GM19025 (cell line): ENCODE data around the gene ATP6AP2.
A peak's percentile ranks its signal among the peaks of the same experiment; 100 is the strongest.
"Not testable (repeated sequence)": the region's sequence is repeated elsewhere in the genome, so short reads cannot be mapped to it uniquely, and the experiment has no call there.

Experiments used
- ATAC-seq: cut with Tn5 transposase; IDR thresholded peaks from one replicate; pipeline ENCODE4 v1.9.1; 2021; ENCODE audit warnings: mild to moderate bottlenecking, low read depth, moderate library complexity; ENCODE audit not compliant: unreplicated experiment

ATP6AP2 gene

DNA sequence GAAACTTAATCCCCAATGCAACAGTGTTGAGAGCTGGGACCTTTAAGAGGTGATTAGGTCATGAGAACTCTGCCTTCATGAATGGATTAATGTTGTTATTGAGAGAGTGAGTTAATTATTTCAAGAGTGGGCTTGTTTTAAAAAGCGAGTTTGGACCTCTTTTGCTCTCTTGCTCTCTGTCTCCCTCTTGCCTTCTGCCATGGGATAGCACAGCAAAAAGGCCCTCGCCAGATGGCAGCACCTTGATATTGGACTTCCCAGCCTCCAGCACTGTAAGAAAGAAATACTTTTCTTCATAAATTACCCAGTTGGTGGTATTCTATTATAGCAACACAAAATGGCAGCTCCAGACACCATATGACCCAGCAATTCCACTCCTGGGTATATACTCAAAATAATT is 7.0 kb upstream of the ATP6AP2 start:
- ATAC-seq, result no peak

DNA sequence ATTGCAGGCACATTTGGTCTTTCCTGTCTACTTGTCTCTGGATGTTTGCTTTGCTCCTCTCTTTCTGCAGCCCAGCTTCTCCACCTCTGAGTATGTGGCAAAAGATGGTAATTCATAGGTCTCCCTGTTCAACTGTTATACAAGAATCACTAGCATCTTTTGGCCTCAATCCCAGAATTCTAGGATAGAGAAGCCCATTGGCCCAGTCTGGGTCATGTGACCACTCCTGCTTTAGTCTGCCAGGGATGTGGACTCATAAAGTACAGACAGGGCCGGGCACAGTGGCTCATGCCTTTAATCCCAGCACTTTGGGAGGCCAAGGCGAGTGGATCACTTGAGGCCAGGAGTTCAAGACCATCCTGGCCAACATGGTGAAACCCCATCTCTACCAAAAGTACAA is 5.4 kb upstream of the ATP6AP2 start:
- not testable (repeated sequence) for ATAC-seq

DNA sequence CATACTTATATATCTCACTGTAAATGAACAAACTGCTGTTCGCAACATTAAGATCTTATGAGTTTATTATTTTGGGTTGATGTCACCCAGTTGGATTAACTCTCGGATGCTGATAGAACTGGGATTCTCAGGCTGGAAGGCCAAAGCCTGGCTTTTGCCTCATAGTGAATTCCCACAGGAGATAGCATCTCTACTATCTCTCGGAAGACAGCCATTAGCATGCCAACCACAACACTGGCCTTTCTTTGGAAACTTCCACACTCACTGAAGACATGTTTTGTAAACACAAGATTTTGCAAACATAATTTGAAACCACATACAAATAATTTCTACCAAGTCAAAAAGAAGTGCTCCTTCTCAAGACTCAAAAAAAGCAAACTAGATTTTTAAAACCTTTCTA is 4.5 kb upstream of the ATP6AP2 start:
- no peak for ATAC-seq

DNA sequence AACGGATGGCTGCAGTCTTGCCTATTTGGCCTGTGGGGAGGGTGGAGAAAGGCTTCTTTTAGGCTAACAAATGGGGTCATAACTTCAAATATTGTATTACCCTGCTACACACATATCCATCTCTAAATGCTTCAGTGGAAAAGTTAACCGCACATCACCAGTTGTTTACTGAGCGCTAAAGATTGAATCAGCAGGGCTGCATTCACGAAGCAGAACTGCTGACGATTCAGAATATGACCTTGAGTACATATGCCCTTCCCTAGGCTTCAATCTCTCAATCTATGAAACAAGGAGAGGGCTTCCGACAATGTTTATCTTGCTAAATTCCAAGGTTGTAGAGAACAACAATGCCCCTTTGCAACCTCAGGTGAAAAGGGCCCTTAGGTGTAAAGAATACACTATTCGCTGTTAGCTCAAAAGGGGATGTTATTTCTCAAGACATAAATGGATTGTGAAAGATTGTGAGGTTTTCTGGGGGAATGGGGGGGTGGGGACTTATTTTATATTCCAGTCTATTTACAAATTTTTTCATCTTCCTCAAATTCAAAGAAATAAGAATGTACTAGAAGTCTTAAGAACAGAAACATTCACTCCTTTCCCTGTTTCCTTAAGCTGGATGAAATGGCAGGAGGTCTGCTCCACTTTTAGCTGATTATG is 2.6 kb upstream of the ATP6AP2 start:
- no peak for ATAC-seq

DNA sequence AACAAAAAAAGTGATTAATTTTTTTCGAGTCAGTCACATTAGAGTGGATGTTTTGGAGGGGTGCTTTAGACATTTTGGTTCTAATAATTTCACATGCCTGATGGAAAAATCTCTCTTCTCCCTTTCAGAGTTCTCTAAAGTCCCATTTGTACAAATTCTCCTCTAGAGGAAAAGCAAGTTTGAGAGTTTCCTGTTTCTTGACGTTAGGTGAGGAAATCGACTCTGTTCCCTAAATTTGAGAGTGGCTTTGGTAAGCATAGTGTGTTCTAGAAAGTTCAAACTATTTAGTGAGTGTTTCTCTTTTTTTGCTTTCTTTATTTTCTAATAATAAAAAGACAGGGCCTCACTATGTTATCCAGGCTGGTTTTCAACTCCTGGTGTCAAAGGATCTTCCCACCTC is 1.6 kb upstream of the ATP6AP2 start:
- ATAC-seq, result no peak

DNA sequence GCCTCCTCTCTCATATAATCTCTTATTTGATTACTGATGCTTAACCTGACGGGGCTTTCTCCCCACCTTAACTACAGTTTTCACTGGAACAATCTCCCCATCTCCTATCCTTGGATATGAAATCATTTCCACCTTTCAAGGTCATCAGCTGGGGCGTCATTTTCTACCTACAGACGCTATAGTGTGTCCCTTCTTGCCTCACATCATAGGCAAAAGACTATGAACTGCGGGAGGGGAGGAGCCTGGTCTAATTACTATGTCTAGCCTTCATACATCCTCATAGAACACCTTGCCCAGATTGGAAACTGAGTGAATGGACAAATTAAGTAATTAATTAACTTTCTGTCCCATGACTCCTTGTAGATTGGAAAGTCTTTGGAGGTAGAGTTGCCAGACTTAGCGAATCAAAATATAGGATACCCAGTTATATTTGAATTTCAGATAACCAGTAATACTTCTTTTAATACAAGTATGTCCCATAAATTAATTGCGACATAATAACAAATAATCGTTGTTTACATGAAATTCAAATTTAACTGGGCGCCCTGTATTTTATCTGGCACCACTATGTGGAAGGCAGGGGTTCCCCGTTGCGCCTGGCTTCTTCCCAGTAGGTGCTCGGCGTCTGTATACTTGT is 752 bp upstream of the ATP6AP2 start:
- peak; percentile 34 for ATAC-seq

DNA sequence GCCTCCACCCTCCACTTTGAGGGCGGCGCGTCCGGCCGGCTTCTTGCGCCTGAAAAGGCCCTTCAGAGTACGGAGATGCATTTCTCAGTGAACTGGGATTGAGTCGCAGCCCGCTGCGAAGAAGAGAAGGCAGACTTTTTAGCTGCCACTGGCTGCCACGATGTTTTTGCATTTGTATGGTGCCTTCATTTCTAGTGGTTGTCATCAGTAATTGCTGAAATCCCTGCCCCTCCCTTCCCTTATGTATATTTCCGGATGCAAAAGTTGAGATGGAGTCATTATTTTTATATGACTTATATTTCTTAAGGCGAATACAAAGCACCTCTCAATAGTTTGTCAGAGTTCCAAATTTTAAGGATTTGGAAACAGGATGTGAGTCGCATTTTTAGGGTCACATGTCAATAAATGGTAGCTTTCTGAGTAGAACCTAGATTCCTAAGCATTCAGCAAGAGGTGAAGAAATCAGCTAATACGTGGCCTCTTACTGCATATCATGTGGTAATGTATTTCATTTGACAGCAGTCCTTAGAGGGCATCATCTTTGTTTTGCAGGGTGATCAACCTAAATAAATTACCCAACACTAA is 658 bp downstream of the ATP6AP2 start:
- ATAC-seq, result no peak

DNA sequence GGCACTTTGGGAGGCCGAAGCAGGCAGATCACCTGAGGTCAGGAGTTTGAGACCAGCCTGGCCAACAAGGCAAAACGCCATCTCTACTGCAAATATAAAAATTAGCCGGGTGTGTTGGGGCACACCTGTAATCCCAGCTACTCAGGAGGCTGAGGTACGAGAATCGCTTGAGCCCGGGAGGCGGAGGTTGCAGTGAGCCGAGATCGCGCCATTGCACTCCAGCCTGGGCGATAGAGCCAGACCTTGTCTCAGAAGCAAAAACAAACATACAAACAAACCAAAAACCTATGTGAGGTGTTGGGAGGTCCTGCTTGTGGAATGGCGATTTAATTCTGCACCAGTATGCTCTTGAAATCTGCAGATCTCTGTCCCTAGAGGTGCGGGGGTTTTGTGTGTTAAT is 1.4 kb downstream of the ATP6AP2 start:
- ATAC-seq, result not testable (repeated sequence)

DNA sequence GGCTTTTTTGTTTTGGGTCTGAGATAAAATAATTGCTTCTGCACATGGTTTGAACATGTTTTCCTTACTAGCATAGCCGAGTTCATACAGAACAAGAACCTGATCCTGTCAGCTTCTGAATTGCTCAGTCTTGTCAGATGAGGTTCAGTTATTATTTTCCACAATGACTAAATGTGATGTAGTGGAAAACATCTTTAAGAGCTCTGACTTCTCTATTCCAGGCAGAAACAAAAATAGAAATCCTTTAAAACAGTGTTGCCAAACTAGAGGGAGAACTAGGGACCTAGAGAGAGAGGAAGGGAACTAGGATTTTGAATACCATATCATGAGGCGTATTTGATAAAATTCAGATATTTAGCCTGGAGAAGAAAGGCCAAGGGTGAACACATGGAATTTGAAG is 2.0 kb downstream of the ATP6AP2 start:
- no peak for ATAC-seq

DNA sequence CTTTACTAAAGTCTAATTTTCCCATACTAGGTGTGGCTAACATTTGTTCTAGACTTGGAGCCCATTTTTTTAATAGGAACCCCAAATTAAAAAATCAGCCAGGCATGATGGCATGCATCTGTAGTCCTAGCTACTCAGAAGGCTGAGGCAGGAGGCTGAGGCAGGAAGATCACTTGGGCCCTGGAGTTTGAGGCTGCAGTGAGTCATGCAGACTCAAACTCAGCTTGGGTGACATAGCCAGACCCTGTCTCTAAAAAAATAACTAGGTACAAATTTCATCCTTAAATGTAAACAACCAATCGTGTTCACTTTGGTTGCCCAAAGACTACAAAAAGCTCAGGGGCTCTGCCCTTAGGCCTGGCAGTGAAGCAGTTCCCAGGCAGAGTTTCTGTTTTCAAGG is 6.9 kb downstream of the ATP6AP2 start:
- ATAC-seq, result not testable (repeated sequence)

DNA sequence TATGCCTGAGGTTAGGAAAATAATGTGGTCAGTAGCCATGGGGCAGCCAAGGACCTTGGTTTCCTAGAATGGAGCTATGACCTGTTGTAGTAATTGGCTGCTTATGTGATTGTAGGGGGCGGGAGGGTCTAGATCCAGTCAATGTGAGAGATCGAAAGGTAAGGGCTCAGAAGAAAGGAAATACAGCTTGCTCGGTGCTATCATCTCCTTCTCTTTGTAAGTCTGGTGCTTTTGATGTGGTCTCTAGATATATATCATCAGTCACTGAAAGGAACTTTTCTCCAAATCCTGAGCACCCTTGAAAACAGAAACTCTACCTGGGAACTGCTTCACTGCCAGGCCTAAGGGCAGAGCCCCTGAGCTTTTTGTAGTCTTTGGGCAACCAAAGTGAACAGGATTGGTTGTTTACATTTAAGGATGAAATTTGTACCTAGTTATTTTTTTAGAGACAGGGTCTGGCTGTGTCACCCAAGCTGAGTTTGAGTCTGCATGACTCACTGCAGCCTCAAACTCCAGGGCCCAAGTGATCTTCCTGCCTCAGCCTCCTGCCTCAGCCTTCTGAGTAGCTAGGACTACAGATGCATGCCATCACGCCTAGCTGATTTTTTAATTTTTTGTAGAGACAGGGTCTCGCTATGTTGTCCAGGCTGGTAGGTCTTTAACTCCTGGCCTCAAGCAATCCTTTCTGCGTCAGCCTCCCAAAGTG is 9.0 kb downstream of the ATP6AP2 start:
- ATAC-seq, result not testable (repeated sequence)

DNA sequence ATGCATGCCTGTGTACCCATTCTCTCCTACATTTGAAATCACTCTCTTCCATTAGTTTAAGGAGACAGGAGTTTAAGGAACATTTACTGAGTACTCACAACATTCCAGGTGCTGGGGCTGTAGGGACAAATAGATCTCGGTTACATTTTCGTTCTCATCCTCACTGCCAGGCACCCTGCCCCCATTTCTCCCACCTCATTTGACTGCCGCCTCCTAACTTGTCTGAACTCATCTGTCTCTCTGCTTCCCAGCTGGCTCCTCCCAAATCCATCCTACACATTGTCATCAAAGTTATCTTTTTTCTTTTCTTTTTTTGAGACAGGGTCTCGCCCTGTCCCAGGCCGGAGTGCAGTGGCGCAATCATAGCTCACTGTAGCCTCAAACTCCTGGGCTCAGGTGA is 22.7 kb downstream of the ATP6AP2 start:
- no peak for ATAC-seq

DNA sequence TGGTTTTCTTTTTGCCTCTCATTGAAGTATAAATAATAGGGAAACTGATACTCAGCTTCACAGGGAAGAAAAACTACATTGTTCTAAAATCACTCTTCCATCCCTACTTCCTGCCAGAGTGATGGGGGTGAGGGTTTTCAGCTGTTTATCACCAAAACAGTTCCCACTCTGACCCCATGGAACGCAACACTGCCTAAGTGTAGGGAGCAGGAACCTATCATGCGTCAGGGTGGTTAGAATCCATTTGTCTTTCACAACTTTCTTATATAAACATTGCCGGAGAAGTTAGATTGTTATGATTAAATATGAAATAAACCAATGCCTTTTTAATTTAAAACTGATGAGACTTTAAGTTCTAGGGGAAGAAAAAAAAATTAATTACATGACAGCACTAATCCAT is 26.6 kb downstream of the ATP6AP2 start:
- ATAC-seq, result no peak

DNA sequence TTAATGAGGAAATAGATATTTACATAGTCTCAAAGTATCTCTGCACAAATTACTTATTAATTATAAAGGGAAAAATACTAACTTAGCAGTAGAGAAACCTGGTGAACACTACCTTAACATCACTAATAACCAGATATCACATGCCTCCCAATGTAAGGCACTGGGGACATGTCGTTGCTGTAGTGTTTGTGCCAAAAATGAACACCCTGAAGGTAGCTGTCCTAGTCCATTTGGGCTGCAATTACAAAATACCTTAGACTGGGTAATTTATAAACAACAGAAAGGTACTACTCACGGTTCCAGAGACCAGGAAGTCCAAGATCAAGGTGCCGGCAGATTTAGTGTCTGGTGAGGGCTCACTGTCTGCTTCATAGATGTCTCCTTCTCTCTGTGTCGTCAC is 31.7 kb downstream of the ATP6AP2 start:
- ATAC-seq, result no peak

DNA sequence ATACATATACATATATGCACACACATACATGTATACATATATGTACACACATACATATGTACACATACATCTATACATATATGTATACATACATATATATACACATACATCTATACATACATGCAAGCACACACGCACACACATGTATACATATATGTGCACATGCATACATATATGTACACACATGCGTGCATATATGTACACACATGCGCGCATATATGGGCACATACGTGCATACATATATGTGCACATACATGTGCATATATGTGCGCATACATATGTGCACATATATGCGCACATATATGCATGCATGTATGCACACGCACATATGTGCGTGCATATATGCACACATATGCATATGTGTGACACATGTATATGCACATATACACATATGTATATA is 35.2 kb downstream of the ATP6AP2 start:
- ATAC-seq, result no peak

DNA sequence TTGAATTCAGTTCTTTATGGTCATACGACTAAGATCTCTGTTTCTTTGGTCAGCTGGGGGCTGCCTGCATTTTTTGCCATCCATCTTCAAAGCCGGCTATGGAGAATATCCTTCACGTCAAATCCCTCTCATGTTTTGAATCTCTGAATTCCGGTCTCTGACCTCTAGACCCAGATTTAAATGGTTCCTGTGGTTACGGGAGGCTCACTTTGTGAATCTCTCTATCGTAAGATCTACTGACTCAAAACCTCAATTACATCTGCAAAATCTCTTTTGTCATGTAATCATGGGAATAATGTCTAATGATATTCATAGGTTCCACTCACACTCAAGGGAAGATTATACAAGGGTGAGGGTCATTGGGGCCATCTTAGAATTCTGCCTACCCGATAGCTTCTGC is 36.8 kb downstream of the ATP6AP2 start:
- ATAC-seq, result no peak

DNA sequence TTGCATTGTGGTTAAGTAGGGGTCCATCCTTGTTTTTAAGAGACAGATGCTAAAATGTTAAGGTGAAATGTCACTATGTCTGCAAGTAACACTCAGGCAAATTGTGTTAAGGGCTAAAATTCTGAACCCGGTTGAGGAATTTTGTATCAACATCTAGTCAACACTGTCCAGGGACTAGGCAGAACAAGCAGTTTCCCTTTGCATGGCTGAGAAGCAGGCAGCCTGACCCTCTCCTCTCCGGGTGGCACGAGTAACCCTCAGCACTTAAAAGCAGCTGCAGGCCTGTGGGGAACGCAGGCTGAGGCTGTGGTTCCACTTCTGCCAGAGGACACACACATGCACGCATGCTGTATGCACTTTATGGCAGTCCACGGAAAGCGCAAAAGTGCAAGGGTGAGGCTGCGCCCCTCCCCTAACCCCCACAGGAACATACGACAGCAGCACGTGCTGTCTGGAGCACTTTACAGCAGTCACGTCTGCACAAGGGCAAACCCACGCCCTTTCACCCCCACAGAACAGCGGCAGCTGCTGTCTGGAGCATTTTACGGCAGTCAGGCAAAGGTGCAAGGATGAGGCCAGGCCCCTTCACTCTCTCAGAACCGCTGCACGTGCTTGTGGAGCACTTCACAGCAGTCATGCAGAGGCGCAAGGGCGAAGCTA is 41.8 kb downstream of the ATP6AP2 start:
- no peak for ATAC-seq

DNA sequence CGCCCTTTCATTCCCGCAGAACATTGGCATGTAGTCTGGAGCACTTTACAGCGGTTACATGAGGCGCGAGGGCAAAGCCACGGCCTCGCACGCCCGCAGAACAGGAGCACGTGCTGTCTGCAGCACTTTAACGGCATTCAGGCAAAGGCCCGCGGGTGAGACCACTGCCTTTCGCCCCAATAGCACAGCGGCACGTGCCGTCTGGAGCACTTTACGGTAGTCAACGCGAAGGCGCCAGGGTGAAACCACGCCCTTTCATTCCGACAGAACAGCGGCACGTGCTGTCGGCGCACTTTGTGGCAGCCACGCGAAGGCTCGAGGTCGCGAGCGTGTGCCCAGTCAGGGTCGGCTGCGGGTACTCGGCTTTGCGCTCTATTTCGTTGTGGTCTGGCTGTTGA is 42.4 kb downstream of the ATP6AP2 start, which contains the start of gene MPC1L:
Gene MPC1L, plus strand, starts transcription at position 290 of the 398 bp plus-strand sequence. CDS start 138 bp downstream, outside the sequence.
- ATAC-seq, result no peak

DNA sequence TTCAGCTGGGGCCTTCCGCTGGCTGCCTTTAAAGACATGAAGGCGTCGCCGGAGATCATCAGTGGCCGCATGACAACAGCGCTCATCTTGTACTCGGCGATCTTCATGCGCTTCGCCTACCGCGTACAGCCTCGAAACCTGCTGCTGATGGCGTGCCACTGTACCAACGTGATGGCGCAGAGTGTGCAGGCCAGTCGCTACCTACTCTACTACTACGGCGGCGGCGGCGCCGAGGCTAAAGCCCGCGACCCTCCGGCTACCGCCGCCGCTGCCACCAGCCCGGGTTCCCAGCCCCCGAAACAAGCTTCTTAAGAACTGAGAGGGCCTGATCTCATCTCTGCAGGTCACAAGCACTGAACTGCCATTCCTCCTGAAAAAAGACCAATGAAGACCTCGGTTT is 42.9 kb downstream of the ATP6AP2 start:
- no peak for ATAC-seq

DNA sequence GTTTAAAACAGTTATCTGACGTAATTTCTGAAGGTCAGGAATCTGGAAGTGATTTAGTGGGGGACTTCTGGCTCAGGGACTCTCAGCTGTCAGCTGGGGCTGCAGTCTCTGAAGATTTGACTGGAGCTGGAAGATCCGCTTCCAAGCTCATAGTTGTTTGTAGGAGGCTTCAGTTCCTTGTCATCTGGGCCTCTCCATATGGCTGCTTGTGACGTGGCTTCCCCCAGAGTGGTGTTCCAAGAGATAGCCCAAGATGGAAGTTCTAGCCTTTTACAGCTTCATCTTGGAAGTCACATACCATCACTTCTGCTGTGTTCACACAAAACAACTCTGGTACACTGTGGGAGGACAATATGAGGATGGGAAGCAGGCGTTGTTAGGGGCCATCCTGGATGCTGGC is 44.5 kb downstream of the ATP6AP2 start:
- ATAC-seq, result no peak

DNA sequence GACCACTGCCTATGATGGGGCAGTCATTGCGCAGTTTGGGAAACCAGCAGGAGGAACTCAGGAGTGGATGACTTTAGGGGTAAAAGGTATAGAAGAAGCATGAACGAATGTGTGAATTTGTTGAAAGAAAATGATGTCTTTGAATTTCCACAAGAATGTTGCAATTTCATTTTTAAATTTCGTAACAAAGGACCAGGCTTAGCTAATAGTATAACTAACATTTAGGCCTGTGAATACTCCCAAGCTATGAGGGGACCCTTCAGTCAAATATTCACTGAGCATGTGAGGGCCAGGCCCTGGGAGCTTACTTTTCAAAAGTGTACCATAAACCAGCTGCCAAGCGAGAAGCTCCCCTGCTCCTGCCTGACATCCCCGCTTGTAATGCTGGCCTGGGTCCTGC is 47.7 kb downstream of the ATP6AP2 start:
- no peak for ATAC-seq
